Osteoblast (primary cell): ENCODE results near the gene RBBP8. TPM values are rescaled to one million over a fixed set of nuclear protein-coding genes. Genes with fewer than 3 reads are reported as not detected.

Experiments
- DNase-seq: peaks from one replicate; pipeline ENCODE4 v3.0.0; 2011; ENCODE audit warnings: low spot score, mixed read lengths; ENCODE audit not compliant: insufficient read length; ENCODE audit errors: missing footprints
- H2AFZ ChIP-seq: 2 replicates; pipeline ENCODE4 v1.6.0; 2011; ENCODE audit warnings: mild to moderate bottlenecking, low read length
- H3K27ac ChIP-seq: 2 replicates; pipeline ENCODE4 v1.5.1; 2011; ENCODE audit warnings: mild to moderate bottlenecking, low read depth, low read length, moderate library complexity
- H3K27me3 ChIP-seq: 2 replicates; pipeline ENCODE4 v1.6.0; 2012; ENCODE audit warnings: mild to moderate bottlenecking, control low read depth, inconsistent platforms, low read length, moderate library complexity; ENCODE audit not compliant: insufficient read depth
- H3K36me3 ChIP-seq: 2 replicates; pipeline ENCODE4 v1.5.1; 2011; ENCODE audit warnings: mild to moderate bottlenecking, low read length, control low read depth, moderate library complexity; ENCODE audit not compliant: insufficient read depth
- H3K4me1 ChIP-seq: 2 replicates; pipeline ENCODE4 v1.5.1; 2011; ENCODE audit warnings: mild to moderate bottlenecking, low read length, control low read depth, moderate library complexity; ENCODE audit not compliant: insufficient read depth
- H3K4me2 ChIP-seq: 2 replicates; pipeline ENCODE4 v1.6.0; 2011; ENCODE audit warnings: mild to moderate bottlenecking, low read length; ENCODE audit not compliant: insufficient read depth
- H3K4me3 ChIP-seq: fragments of 200-600 bp; sonication (generic); 3 replicates; pipeline ENCODE4 v1.5.1; 2012; ENCODE audit warnings: mild to moderate bottlenecking, low read length, inconsistent platforms; ENCODE audit not compliant: insufficient read depth
- H3K79me2 ChIP-seq: 2 replicates; pipeline ENCODE4 v1.6.0; 2012; ENCODE audit warnings: mild to moderate bottlenecking, low read length, control low read depth, inconsistent platforms; ENCODE audit not compliant: insufficient read depth
- H3K9me3 ChIP-seq: 2 replicates; pipeline ENCODE4 v1.5.1; 2011; ENCODE audit warnings: low read depth, low read length, control low read depth
- H4K20me1 ChIP-seq: 2 replicates; pipeline ENCODE4 v1.6.0; 2012; ENCODE audit warnings: mild to moderate bottlenecking, low read length, control low read depth; ENCODE audit not compliant: insufficient read depth
- total RNA-seq: library from RNA; depleted of rRNA; stranded (reverse); fragments of >200 nt; gene quantifications from 2 replicates; pipeline ENCODE4 v1.2.3, GENCODE V29; 2012
- TF ChIP-seq, protein P1 (sequence below): IDR thresholded peaks from 2 replicates; pipeline ENCODE4 v1.5.1; 2011; ENCODE audit warnings: mild to moderate bottlenecking, low read depth, low read length, moderate library complexity; ENCODE audit errors: extremely low read depth

The RBBP8 gene
- total RNA-seq, 1 donor = 40.2 TPM

DNA sequence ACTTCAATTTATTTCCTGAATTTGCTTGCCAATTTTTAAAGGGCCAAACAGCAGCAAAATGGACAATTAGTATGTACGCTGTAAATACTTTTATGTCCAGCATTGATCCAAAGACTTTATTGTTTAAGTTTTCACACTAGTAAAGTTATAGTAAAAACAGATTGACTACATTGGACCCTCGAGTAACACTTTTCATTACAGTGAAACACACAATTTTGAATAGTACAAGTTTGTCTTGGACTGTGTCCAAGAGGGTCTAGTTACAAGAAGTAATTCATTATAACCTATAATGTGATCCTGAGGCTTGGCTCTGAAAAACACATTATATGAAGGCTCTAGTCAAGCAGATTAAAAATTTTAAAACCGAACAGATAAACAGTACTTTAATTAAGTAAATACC lies 11.4 kb upstream of the RBBP8 start:
- no peaks in the 10 kb centered on the region for H3K9me3 ChIP-seq
- TF ChIP-seq, protein P1, sequence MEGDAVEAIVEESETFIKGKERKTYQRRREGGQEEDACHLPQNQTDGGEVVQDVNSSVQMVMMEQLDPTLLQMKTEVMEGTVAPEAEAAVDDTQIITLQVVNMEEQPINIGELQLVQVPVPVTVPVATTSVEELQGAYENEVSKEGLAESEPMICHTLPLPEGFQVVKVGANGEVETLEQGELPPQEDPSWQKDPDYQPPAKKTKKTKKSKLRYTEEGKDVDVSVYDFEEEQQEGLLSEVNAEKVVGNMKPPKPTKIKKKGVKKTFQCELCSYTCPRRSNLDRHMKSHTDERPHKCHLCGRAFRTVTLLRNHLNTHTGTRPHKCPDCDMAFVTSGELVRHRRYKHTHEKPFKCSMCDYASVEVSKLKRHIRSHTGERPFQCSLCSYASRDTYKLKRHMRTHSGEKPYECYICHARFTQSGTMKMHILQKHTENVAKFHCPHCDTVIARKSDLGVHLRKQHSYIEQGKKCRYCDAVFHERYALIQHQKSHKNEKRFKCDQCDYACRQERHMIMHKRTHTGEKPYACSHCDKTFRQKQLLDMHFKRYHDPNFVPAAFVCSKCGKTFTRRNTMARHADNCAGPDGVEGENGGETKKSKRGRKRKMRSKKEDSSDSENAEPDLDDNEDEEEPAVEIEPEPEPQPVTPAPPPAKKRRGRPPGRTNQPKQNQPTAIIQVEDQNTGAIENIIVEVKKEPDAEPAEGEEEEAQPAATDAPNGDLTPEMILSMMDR = no peak
- H3K4me3 ChIP-seq = no peak overlapping the region
- DNase-seq = no peak
- no peak overlapping the region for H3K27ac ChIP-seq
- H3K27me3 ChIP-seq = no peaks in the 10 kb centered on the region
- no peaks in the 10 kb centered on the region for H3K36me3 ChIP-seq
- H2AFZ ChIP-seq = no peak overlapping the region
- no peaks in the 10 kb centered on the region for H3K4me1 ChIP-seq
- no peaks in the 10 kb centered on the region for H4K20me1 ChIP-seq
- no peaks in the 10 kb centered on the region for H3K79me2 ChIP-seq
- no peak overlapping the region for H3K4me2 ChIP-seq

DNA sequence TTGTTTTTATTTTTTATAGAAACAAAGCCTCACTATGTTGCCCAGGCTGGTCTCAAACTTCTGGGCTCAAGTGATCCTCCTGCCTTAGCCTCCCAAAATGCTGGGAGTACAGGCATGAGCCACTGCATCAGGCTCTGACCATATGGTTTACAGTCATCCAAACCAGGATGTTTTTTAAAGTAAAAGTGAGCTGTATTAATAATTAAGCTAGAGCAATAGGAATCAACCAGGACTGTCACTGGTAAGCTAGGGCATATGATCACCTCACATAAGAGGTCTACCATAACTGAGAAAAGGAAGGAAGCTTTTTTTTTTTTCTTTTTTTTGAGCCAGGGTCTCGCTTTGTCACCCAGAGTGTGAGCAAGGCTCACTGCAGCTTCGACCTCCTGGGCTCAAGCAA lies 8.5 kb upstream of the RBBP8 start:
- Histone ChIP-seq H2AFZ (no peak overlapping the region), H3K27ac (no peak overlapping the region), H3K27me3 (no peaks in the 10 kb centered on the region), H3K4me3 (no peak overlapping the region), H3K36me3 (no peaks in the 10 kb centered on the region), H3K9me3 (no peaks in the 10 kb centered on the region), H3K79me2 (no peaks in the 10 kb centered on the region), H3K4me2 (no peak overlapping the region), H3K4me1 (no peaks in the 10 kb centered on the region), H4K20me1 (no peaks in the 10 kb centered on the region)
- TF ChIP-seq, protein P1 = no peak
- DNase-seq = no peak

DNA sequence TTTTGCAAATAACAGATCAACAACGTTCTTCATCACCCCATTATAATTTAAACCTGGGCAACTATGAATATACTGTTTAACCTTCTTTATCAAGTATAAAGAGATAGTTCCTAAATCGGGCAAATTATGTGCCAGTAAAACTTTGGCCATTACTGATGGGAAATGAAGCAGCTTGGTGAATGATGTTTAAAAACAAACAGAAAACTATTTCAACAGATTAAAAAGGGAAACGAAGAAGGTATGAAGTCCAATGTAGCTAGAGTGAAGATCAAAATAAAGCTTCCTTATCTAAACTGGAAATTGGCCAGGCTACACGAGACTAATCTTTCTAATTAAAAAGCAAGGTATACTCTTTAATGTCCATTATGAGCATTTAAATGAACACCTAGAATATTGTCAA lies 6.7 kb upstream of the RBBP8 start:
- Histone ChIP-seq H3K79me2 (no peaks in the 10 kb centered on the region), H3K4me1 (no peaks in the 10 kb centered on the region), H3K27ac (no peak overlapping the region), H2AFZ (no peak overlapping the region), H3K36me3 (no peaks in the 10 kb centered on the region), H3K4me3 (no peak overlapping the region), H4K20me1 (no peaks in the 10 kb centered on the region), H3K4me2 (no peak overlapping the region), H3K9me3 (no peaks in the 10 kb centered on the region), H3K27me3 (no peaks in the 10 kb centered on the region)
- DNase-seq = no peak
- TF ChIP-seq, protein P1 = no peak

DNA sequence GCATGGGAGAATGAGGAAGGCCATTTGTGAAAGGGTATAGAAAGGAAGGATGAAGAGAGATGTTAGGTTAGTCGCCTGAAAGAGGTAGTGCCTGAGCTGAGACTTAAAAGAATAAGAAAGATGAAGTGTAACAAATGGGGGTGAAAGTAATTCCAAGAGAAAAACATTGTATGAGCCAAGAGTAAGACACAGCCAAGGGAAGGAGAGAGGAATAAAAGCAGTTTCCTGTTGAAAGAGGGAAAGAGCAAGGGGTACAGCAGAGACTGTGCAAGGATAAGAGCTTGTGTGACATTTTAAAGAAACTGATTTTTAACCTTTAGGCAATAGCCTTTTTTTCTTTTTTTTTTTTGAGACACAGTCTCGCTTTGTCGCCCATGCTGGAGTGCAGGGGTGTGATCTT lies 4.8 kb upstream of the RBBP8 start:
- TF ChIP-seq, protein P1 = no peak
- Histone ChIP-seq H3K4me1 (peaks cover 3% of the 10 kb centered on the region), H2AFZ (no peak overlapping the region), H3K4me2 (no peak overlapping the region), H3K27ac (no peak overlapping the region), H3K36me3 (no peaks in the 10 kb centered on the region), H3K27me3 (no peaks in the 10 kb centered on the region), H3K79me2 (no peaks in the 10 kb centered on the region), H3K4me3 (no peak overlapping the region), H4K20me1 (no peaks in the 10 kb centered on the region), H3K9me3 (no peaks in the 10 kb centered on the region)
- DNase-seq = no peak
